ENCODE data around the gene PLXNA4. TPM values are rescaled to one million over a fixed set of nuclear protein-coding genes. Genes with fewer than 3 reads are reported as not detected.

PLXNA4 gene
- total and polyA plus RNA-seq, 2 experiments from 2014 or later: 1.9 to 4.8 TPM

DNA sequence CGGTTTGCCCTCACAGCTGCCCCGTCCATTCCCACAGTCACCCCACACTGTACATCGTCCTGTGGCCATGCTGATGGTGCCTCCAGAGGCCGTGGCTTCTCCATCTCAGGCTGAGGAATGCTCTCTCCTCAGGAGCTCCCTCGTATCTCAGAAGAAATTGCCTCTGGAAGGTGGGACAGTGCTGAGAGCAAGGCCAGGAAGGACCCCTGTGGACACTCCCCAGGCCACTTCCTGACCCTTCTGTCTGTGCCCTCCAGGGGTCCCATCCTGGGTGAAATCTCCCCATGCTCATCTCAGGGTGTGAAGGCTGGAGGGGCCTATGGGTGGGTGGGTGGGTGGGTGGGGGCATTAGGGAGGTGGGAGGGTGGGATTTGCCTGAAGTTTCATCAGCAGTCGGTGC is 454.3 kb downstream of the PLXNA4 start:
- Histone ChIP-seq H3K79me2 (no peaks in the 10 kb centered on the region), H2AFZ (no peak overlapping the region), H3K27me3 (no peaks in the 10 kb centered on the region), H3K27ac (no peak overlapping the region), H3K4me3 (no peak overlapping the region), H4K20me1 (ENCODE audit: insufficient read depth, poor library complexity, severe bottlenecking) (no peaks in the 10 kb centered on the region), H3K9me3 (ENCODE audit: low read depth) (no peaks in the 10 kb centered on the region), H3K9me2 (replicated peaks; ENCODE audit: insufficient read depth) (no peaks in the 10 kb centered on the region), H3K4me2 (no peak overlapping the region), H3K36me3 (replicated peaks; ENCODE audit: insufficient read depth, low read depth) (no peaks in the 10 kb centered on the region), H3K4me1 (ENCODE audit: insufficient read depth) (no peaks in the 10 kb centered on the region)
- TF ChIP-seq, protein P1, sequence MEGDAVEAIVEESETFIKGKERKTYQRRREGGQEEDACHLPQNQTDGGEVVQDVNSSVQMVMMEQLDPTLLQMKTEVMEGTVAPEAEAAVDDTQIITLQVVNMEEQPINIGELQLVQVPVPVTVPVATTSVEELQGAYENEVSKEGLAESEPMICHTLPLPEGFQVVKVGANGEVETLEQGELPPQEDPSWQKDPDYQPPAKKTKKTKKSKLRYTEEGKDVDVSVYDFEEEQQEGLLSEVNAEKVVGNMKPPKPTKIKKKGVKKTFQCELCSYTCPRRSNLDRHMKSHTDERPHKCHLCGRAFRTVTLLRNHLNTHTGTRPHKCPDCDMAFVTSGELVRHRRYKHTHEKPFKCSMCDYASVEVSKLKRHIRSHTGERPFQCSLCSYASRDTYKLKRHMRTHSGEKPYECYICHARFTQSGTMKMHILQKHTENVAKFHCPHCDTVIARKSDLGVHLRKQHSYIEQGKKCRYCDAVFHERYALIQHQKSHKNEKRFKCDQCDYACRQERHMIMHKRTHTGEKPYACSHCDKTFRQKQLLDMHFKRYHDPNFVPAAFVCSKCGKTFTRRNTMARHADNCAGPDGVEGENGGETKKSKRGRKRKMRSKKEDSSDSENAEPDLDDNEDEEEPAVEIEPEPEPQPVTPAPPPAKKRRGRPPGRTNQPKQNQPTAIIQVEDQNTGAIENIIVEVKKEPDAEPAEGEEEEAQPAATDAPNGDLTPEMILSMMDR (IDR thresholded peaks at IDR 0.05; ENCODE audit: poor library complexity): no peak
- no peak for TF ChIP-seq EZH2phosphoT487 (IDR thresholded peaks at IDR 0.05; ENCODE audit: low read depth, severe bottlenecking, unreplicated experiment)
- TF ChIP-seq EZH2 (IDR thresholded peaks at IDR 0.05; ENCODE audit: borderline replicate concordance): no peak
- 83% methylated on average over 5 of the region's 6 CpGs for WGBS (ENCODE audit: low lambda C conversion rate, missing lambda C conversion rate)
- DNase-seq (ENCODE audit: low spot score): no peak

DNA sequence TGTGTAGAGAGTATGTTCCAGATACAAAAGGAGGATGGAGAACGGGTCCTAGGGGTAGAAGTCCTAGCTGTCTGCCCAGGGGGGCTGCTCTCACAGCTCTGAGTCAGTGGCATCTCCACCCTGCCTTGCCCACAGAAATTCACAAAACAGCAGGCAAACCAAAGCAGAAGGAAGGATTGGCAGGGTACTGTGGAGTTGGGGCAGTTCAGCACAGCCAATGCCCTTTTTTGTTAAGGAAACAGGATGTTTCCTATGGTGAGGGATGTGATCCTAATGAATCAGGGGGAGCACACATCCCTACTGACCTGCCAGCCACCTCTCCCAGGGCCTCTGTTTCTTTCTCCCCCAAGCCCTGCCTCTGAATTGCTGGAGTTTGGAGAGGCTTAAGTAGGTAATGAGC is 457.6 kb downstream of the PLXNA4 start:
- Histone ChIP-seq H3K79me2 (no peaks in the 10 kb centered on the region), H3K27ac (no peak overlapping the region), H3K4me3 (no peak overlapping the region), H4K20me1 (ENCODE audit: insufficient read depth, poor library complexity, severe bottlenecking) (no peaks in the 10 kb centered on the region), H2AFZ (no peak overlapping the region), H3K9me3 (ENCODE audit: low read depth) (no peaks in the 10 kb centered on the region), H3K9me2 (replicated peaks; ENCODE audit: insufficient read depth) (no peaks in the 10 kb centered on the region), H3K4me1 (ENCODE audit: insufficient read depth) (peaks cover 8% of the 10 kb centered on the region), H3K27me3 (no peaks in the 10 kb centered on the region), H3K36me3 (replicated peaks; ENCODE audit: insufficient read depth, low read depth) (no peaks in the 10 kb centered on the region), H3K4me2 (no peak overlapping the region)
- TF ChIP-seq, protein P1 (IDR thresholded peaks at IDR 0.05; ENCODE audit: poor library complexity): no peak
- TF ChIP-seq EZH2phosphoT487 (IDR thresholded peaks at IDR 0.05; ENCODE audit: low read depth, severe bottlenecking, unreplicated experiment) (no peak), EZH2 (IDR thresholded peaks at IDR 0.05; ENCODE audit: borderline replicate concordance) (no peak)
- WGBS (ENCODE audit: low lambda C conversion rate, missing lambda C conversion rate): 94% methylated on average over 1 of the region's 1 CpG
- DNase-seq (ENCODE audit: low spot score): no peak

DNA sequence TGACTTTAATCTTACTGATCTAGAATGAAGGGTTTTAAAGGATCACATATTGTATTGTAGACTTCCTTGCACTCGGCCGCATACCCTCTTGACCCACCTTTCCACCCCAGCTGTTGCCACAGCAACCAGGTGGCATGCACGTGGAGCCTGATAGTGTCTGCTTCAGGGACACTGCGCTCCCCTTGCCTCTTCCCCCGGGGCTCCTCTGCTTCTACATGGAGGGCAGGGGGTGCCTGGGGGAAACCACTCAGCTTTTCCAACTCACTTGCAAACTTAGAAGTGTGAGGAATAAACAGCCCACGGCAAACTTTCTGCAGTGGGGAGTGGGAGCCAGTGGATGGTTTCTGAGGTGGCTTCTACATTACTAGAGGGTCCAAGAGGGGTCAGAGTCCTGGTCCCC is 458.6 kb downstream of the PLXNA4 start:
- no peaks in the 10 kb centered on the region for H3K9me2 ChIP-seq (replicated peaks; ENCODE audit: insufficient read depth)
- no peaks in the 10 kb centered on the region for H3K79me2 ChIP-seq
- H3K27ac ChIP-seq: no peak overlapping the region
- no peaks in the 10 kb centered on the region for H3K27me3 ChIP-seq
- H3K9me3 ChIP-seq (ENCODE audit: low read depth): no peaks in the 10 kb centered on the region
- H3K36me3 ChIP-seq (replicated peaks; ENCODE audit: insufficient read depth, low read depth): no peaks in the 10 kb centered on the region
- TF ChIP-seq, protein P1 (IDR thresholded peaks at IDR 0.05; ENCODE audit: poor library complexity): no peak
- no peak for TF ChIP-seq EZH2phosphoT487 (IDR thresholded peaks at IDR 0.05; ENCODE audit: low read depth, severe bottlenecking, unreplicated experiment)
- no peak for TF ChIP-seq EZH2 (IDR thresholded peaks at IDR 0.05; ENCODE audit: borderline replicate concordance)
- no peak overlapping the region for H3K4me2 ChIP-seq
- DNase-seq (ENCODE audit: low spot score): no peak
- no peak overlapping the region for H3K4me3 ChIP-seq
- WGBS (ENCODE audit: low lambda C conversion rate, missing lambda C conversion rate): 84% methylated on average over 6 of the region's 6 CpGs
- H2AFZ ChIP-seq: no peak overlapping the region
- H4K20me1 ChIP-seq (ENCODE audit: insufficient read depth, poor library complexity, severe bottlenecking): no peaks in the 10 kb centered on the region
- peaks cover 8% of the 10 kb centered on the region for H3K4me1 ChIP-seq (ENCODE audit: insufficient read depth)

DNA sequence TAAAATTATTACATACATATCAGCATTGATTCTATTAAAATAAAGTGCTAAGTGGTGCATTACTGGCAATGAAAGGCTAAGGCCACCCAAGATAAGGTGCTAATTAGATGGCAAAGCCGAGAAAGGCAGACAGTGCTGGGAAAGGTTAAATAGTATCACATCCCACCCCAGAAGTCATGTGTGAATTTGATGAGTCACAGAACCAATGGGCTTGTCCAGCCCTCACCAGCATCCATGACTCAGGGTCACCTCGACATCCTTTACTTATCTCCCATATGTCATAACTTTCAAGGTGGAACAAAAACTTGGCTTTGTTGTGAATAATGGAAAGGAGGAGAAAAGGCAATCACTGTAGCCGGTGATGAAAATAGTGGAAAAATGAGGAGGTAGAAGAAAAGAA is 459.1 kb downstream of the PLXNA4 start:
- no peaks in the 10 kb centered on the region for H3K36me3 ChIP-seq (replicated peaks; ENCODE audit: insufficient read depth, low read depth)
- H3K9me3 ChIP-seq (ENCODE audit: low read depth): no peaks in the 10 kb centered on the region
- no peak overlapping the region for H3K27ac ChIP-seq
- no peak overlapping the region for H3K4me3 ChIP-seq
- peak; percentile 27 for DNase-seq (ENCODE audit: low spot score)
- no peak overlapping the region for H3K4me2 ChIP-seq
- no peaks in the 10 kb centered on the region for H3K9me2 ChIP-seq (replicated peaks; ENCODE audit: insufficient read depth)
- H4K20me1 ChIP-seq (ENCODE audit: insufficient read depth, poor library complexity, severe bottlenecking): no peaks in the 10 kb centered on the region
- H2AFZ ChIP-seq: no peak overlapping the region
- H3K79me2 ChIP-seq: no peaks in the 10 kb centered on the region
- 48% methylated on average over 3 of the region's 3 CpGs for WGBS (ENCODE audit: low lambda C conversion rate, missing lambda C conversion rate)
- H3K4me1 ChIP-seq (ENCODE audit: insufficient read depth): peaks cover 8% of the 10 kb centered on the region
- H3K27me3 ChIP-seq: no peaks in the 10 kb centered on the region
- TF ChIP-seq EZH2phosphoT487 (IDR thresholded peaks at IDR 0.05; ENCODE audit: low read depth, severe bottlenecking, unreplicated experiment) (no peak), EZH2 (IDR thresholded peaks at IDR 0.05; ENCODE audit: borderline replicate concordance) (no peak)
- TF ChIP-seq, protein P1 (IDR thresholded peaks at IDR 0.05; ENCODE audit: poor library complexity): no peak

All from hepatocyte (in vitro differentiated cells).